Activated CD8-positive, alpha-beta T cell treated with anti-CD3 and anti-CD28 coated beads for 36 hours (primary cell): ENCODE measurements around the gene IL9R. TPM values are rescaled to one million over a fixed set of nuclear protein-coding genes. Genes with fewer than 3 reads are reported as not detected.
"Not testable (repeated sequence)": the region's sequence is repeated elsewhere in the genome, so short reads cannot be mapped to it uniquely, and the experiment has no call there.

Experiments
- ATAC-seq: fragments of 200-7000 bp; cut with Tn5 transposase; one replicate; pipeline ENCODE4 v1.10.0; 2021; ENCODE audit warnings: mild to moderate bottlenecking, moderate library complexity
- CTCF ChIA-PET: fragments of 350-600 bp; sonication (Branson Sonifier 250); formaldehyde crosslinking; loops from one replicate; lab custom pipeline; 2021; ENCODE audit warnings: antibody characterized with exemption; lab: Charles Lee
- POLR2A ChIA-PET: fragments of 350-600 bp; sonication (Branson Sonifier 250); formaldehyde crosslinking; loops from one replicate; lab custom pipeline; 2021; ENCODE audit warnings: antibody characterized with exemption; lab: Charles Lee
- DNase-seq: peaks from one replicate; pipeline ENCODE4 v3.0.0-alpha.2; 2020
- H3K27ac Mint-ChIP-seq: one replicate; pipeline ENCODE4 v1.8.0; 2021; ENCODE audit warnings: mild to moderate bottlenecking, mixed read lengths
- H3K27me3 Mint-ChIP-seq: one replicate; pipeline ENCODE4 v1.8.0; 2021; ENCODE audit warnings: mixed read lengths
- H3K36me3 Mint-ChIP-seq: one replicate; pipeline ENCODE4 v1.8.0; 2021; ENCODE audit warnings: low read depth, mixed read lengths
- H3K4me1 Mint-ChIP-seq: one replicate; pipeline ENCODE4 v1.8.0; 2021; ENCODE audit warnings: low read depth, mixed read lengths
- H3K4me3 Mint-ChIP-seq: one replicate; pipeline ENCODE4 v1.8.0; 2021; ENCODE audit warnings: mild to moderate bottlenecking, moderate library complexity, mixed read lengths
- H3K9me3 Mint-ChIP-seq: one replicate; pipeline ENCODE4 v1.8.0; 2021; ENCODE audit warnings: mixed read lengths
- intact Hi-C: fragments of 100-400 bp; cut with micrococcal nuclease; formaldehyde crosslinking; loops from one replicate; pipeline ENCODE4 v1.10.0; 2022
- total RNA-seq, 2 experiments: library from RNA; stranded (reverse); gene quantifications; one replicate each; pipeline ENCODE4 v1.2.3, GENCODE V29; 2021
- TF ChIP-seq, protein P1 (sequence below): fragments of 200-600 bp; IDR thresholded peaks from one replicate; pipeline ENCODE4 v1.8.0; 2022; ENCODE audit warnings: antibody characterized with exemption, mild to moderate bottlenecking

Gene IL9R
- total RNA-seq, 2 experiments from 2014 or later: 3.8 to 4.5 TPM

DNA sequence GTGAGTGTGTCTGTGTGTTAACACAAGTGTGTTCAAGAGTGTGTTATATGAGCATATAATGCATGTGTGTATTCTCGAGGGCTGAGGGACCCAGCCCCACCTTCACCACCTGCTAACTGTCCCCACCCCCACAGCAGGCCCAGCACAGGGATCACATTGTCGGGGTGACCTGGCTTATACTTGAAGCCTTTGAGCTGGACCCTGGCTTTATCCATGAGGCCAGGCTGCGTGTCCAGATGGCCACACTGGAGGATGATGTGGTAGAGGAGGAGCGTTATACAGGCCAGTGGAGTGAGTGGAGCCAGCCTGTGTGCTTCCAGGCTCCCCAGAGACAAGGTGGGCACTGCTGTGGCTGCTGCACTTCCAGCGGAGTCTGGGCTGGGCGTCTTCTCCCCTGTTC lies 7.6 kb downstream of the IL9R start:
- Mint-ChIP-seq H3K27me3 (no peaks in the 10 kb centered on the region), H3K9me3 (no peaks in the 10 kb centered on the region), H3K27ac (no peak overlapping the region), H3K4me3 (no peak overlapping the region), H3K4me1 (no peaks in the 10 kb centered on the region), H3K36me3 (no peaks in the 10 kb centered on the region)
- no peak for ATAC-seq
- CTCF ChIA-PET: no interaction called here
- intact Hi-C loops: no loop called here
- TF ChIP-seq, protein P1, sequence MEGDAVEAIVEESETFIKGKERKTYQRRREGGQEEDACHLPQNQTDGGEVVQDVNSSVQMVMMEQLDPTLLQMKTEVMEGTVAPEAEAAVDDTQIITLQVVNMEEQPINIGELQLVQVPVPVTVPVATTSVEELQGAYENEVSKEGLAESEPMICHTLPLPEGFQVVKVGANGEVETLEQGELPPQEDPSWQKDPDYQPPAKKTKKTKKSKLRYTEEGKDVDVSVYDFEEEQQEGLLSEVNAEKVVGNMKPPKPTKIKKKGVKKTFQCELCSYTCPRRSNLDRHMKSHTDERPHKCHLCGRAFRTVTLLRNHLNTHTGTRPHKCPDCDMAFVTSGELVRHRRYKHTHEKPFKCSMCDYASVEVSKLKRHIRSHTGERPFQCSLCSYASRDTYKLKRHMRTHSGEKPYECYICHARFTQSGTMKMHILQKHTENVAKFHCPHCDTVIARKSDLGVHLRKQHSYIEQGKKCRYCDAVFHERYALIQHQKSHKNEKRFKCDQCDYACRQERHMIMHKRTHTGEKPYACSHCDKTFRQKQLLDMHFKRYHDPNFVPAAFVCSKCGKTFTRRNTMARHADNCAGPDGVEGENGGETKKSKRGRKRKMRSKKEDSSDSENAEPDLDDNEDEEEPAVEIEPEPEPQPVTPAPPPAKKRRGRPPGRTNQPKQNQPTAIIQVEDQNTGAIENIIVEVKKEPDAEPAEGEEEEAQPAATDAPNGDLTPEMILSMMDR: no peak
- POLR2A ChIA-PET: no interaction called here
- DNase-seq: no peak

DNA sequence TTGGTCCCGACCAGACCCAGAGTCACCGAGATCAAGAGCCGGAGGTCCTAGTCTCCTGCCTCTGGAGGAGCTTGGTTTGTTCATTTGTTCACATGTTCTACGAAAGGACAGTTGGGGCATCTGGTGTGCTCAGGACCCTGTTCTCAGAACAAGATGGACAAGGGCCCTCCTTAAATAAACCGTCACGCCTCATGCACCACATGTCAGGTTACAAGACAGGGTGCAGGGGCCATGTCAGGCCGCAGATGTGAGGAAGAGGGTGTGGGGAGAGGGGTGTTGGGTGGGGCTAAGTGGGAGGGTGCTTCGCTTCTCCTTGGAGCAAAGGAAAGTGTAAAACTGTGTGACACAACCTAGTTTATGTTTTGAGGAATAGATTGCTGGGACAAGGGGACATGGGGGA lies 9.0 kb downstream of the IL9R start:
- H3K36me3 Mint-ChIP-seq, POLR2A ChIA-PET, intact Hi-C loops, H3K9me3 Mint-ChIP-seq, CTCF ChIA-PET, H3K4me1 Mint-ChIP-seq, H3K4me3 Mint-ChIP-seq, DNase-seq, H3K27ac Mint-ChIP-seq, ATAC-seq, H3K27me3 Mint-ChIP-seq: not testable (repeated sequence)

DNA sequence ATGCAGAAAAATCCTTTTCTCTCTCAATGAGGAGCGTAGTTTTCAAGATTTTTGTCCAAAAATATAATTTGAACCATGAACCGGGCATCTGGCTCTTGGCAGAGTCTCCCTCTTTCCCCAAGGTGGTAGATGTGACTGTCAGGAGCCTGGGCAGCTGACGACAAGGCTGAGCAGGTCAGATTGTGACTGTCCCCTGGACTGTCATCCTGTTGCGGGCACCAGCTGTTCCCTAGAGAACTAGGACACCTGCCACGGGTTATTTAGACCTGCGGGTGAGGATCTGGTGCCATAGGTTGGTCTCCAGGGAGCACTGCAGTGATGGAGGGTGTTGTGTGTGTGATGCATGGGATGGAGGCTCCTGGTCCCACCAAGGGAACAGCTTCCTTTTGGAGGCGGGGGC lies 10.9 kb downstream of the IL9R start:
- H3K36me3 Mint-ChIP-seq, H3K27ac Mint-ChIP-seq, ATAC-seq, H3K4me3 Mint-ChIP-seq, H3K4me1 Mint-ChIP-seq, DNase-seq, H3K9me3 Mint-ChIP-seq, H3K27me3 Mint-ChIP-seq, intact Hi-C loops, CTCF ChIA-PET, POLR2A ChIA-PET: not testable (repeated sequence)

DNA sequence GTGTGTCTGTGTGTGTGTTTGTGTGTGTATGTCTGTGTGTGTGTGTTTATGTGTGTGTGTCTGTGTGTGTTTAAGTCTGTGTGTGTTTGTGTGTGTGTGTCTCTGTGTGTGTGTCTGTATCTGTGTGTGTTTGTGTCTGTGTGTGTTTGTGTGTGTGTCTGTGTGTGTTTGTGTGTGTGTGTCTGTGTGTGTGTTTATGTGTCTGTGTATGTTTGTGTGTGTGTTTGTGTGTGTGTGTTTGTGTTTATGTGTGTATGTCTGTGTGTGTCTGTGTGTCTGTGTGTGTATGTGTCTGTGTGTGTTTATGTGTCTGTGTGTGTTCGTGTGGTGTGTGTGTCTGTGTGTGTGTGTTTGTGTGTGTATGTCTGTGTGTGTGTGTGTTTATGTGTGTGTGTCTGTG lies 11.4 kb downstream of the IL9R start:
- H3K27me3 Mint-ChIP-seq: no peaks in the 10 kb centered on the region
- ChIA-PET CTCF (no interaction called here), POLR2A (no interaction called here)
- no peaks in the 10 kb centered on the region for H3K36me3 Mint-ChIP-seq
- intact Hi-C loops: no loop called here
- ATAC-seq (no peak), DNase-seq (no peak)
- no peaks in the 10 kb centered on the region for H3K9me3 Mint-ChIP-seq
- TF ChIP-seq, protein P1: no peak
- no peak overlapping the region for H3K27ac Mint-ChIP-seq
- H3K4me1 Mint-ChIP-seq: no peaks in the 10 kb centered on the region
- no peak overlapping the region for H3K4me3 Mint-ChIP-seq

DNA sequence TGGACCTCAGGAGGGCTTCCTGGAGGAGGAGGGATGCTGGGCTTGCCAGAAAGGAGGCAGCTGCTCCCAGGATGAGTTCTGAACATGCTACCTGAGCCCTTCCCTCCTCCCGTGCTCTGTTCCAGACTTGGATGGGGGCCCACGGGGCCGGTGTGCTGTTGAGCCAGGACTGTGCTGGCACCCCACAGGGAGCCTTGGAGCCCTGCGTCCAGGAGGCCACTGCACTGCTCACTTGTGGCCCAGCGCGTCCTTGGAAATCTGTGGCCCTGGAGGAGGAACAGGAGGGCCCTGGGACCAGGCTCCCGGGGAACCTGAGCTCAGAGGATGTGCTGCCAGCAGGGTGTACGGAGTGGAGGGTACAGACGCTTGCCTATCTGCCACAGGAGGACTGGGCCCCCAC lies 12.2 kb downstream of the IL9R start:
- CTCF ChIA-PET, ATAC-seq, POLR2A ChIA-PET, DNase-seq, intact Hi-C loops, H3K9me3 Mint-ChIP-seq, H3K36me3 Mint-ChIP-seq, H3K4me3 Mint-ChIP-seq, H3K27me3 Mint-ChIP-seq, H3K27ac Mint-ChIP-seq, H3K4me1 Mint-ChIP-seq: not testable (repeated sequence)

DNA sequence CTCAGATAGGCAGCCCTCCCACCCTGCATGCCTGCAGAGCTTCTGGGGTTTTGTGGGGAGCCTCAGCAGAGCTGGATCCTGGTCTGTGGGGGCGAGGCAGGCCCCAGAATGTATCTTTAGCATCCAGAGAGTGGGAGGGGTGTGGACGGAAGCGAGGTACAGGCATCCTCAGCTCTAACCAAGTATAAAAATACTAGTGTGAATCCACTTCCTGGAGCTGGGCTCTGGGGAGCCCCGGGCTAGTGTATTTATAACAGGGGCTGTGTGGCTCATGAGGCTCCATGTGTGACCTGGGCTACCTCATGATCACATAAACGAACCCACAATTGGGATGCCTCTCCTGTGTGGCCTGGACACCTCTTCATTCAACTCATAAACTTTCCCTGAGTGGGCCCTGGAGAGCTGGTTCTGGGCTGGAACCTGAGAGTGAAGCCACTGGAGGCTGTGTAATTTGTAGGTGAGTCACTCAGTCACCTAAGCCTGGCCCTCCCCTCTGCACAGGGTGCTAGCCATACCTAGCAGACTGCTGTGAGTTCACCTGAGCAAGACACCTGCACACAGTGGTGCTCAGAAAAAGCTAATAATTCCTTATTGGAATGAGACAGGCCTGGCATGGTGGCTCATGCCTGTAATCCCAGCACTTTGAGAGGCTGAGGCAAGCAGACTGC lies 15.9 kb downstream of the IL9R start:
- H3K4me3 Mint-ChIP-seq, H3K9me3 Mint-ChIP-seq, CTCF ChIA-PET, DNase-seq, intact Hi-C loops, POLR2A ChIA-PET, H3K4me1 Mint-ChIP-seq, H3K27ac Mint-ChIP-seq, H3K36me3 Mint-ChIP-seq, H3K27me3 Mint-ChIP-seq: not testable (repeated sequence)
- ATAC-seq: peak; percentile 91

DNA sequence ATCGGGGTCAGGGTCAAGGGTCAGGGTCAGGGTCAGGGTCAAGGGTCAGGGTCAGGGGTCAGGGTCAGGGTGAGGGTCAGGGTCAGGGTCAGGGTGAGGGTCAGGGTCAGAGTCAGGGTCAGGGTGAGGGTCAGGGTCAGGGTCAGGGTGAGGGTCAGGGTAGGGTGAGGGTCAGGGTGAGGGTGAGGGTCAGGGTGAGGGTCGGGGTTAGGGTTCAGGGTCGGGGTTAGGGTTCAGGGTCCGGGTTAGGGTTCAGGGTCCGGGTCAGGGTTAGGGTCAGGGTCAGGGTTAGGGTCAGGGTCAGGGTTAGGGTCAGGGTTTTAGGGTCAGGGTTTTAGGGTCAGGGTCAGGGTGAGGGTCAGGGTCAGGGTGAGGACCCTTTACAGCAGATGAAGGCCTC lies 22.4 kb downstream of the IL9R start:
- H3K9me3 Mint-ChIP-seq, ATAC-seq, H3K4me3 Mint-ChIP-seq, H3K27ac Mint-ChIP-seq, DNase-seq, intact Hi-C loops, POLR2A ChIA-PET, H3K27me3 Mint-ChIP-seq, H3K4me1 Mint-ChIP-seq, CTCF ChIA-PET, H3K36me3 Mint-ChIP-seq: not testable (repeated sequence)

DNA sequence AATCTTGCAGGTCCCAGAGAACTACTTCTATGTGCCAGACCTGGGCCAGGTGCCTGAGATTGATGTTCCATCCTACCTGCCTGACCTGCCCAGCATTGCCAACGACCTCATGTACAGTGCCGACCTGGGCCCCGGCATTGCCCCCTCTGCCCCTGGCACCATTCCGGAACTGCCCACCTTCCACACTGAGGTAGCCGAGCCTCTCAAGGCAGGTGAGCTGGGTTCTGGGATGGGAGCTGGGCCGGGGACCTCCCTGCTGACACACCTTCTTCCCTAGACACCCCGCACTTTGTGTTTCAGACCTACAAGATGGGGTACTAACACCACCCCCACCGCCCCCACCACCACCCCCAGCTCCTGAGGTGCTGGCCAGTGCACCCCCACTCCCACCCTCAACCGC lies 25.5 kb downstream of the IL9R start:
- ATAC-seq, H3K9me3 Mint-ChIP-seq, H3K36me3 Mint-ChIP-seq, intact Hi-C loops, H3K4me1 Mint-ChIP-seq, H3K4me3 Mint-ChIP-seq, DNase-seq, H3K27ac Mint-ChIP-seq, H3K27me3 Mint-ChIP-seq, POLR2A ChIA-PET, CTCF ChIA-PET: not testable (repeated sequence)

DNA sequence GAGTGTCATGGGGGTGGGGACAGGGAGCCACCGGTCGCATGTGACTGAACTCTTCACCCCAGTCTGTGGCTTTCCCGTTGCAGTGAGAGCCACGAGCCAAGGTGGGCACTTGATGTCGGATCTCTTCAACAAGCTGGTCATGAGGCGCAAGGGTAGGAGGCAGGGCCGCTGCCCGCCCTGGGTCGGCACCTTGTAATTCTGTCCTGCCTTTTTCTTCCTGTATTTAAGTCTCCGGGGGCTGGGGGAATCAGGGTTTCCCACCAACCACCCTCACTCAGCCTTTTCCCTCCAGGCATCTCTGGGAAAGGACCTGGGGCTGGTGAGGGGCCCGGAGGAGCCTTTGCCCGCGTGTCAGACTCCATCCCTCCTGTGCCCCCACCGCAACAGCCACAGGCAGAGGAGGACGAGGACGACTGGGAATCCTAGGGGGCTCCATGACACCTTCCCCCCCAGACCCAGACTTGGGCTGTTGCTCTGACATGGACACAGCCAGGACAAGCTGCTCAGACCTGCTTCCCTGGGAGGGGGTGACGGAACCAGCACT lies 27.5 kb downstream of the IL9R start:
- H3K4me3 Mint-ChIP-seq, intact Hi-C loops, H3K9me3 Mint-ChIP-seq, CTCF ChIA-PET, ATAC-seq, H3K4me1 Mint-ChIP-seq, DNase-seq, H3K36me3 Mint-ChIP-seq, H3K27ac Mint-ChIP-seq, H3K27me3 Mint-ChIP-seq, POLR2A ChIA-PET: not testable (repeated sequence)

DNA sequence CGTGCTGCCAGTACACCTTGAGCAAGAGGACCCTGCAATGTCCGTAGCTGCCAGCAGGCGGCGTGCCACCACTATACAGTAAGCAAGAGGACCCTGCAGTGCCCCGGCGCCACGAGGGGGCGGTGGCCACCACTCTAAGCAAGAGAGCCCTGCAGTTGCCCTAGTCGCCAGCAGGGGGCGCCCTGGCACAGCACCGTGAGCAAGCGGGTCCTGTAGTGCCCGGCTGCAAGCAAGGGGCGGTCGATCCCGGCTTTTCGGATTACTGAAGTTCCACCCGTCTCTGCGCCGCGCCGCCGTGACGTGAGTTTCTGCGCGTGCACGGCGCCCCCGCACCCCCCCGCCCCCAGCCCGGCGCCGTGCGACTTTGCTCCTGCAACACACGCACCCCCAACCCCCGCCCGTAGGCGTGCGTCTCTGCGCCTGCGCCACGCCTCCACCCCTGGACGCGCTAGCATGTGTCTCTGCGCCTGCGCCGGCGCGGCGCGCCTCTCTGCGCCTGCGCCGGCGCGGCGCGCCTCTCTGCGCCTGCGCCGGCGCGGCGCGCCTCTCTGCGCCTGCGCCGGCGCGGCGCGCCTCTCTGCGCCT lies 31.2 kb downstream of the IL9R start:
- ATAC-seq: peak; percentile 47

More for the DNA sequence above, 31.2 kb downstream of the IL9R start:
- intact Hi-C loops, POLR2A ChIA-PET, H3K4me3 Mint-ChIP-seq, H3K27me3 Mint-ChIP-seq, CTCF ChIA-PET, H3K4me1 Mint-ChIP-seq, H3K9me3 Mint-ChIP-seq, H3K36me3 Mint-ChIP-seq, DNase-seq, H3K27ac Mint-ChIP-seq: not testable (repeated sequence)
